Measurements from ENCODE around the gene IGSF21.

The IGSF21 gene

GRCh38 chr1:18325136-18325535 is 217.5 kb downstream of the IGSF21 start:
- DNase-seq (ENCODE audit: low read depth, low spot score) = no peak

GRCh38 chr1:18326211-18326897 is 218.8 kb downstream of the IGSF21 start:
- no peak for DNase-seq (ENCODE audit: low read depth, low spot score)

GRCh38 chr1:18327650-18328049 is 220.1 kb downstream of the IGSF21 start:
- no peak for DNase-seq (ENCODE audit: low read depth, low spot score)

- DNase-seq (ENCODE audit: low read depth, low spot score) = no peak
Measured at GRCh38 chr1:18328803-18329202, 221.2 kb downstream of the IGSF21 start.

GRCh38 chr1:18329469-18330253 is 222.1 kb downstream of the IGSF21 start:
- no peak for DNase-seq (ENCODE audit: low read depth, low spot score)

- no peak for DNase-seq (ENCODE audit: low read depth, low spot score)
Measured at GRCh38 chr1:18332576-18332975, 225.0 kb downstream of the IGSF21 start.

- DNase-seq (ENCODE audit: low read depth, low spot score) = no peak
Measured at GRCh38 chr1:18333220-18333619, 225.6 kb downstream of the IGSF21 start.

GRCh38 chr1:18336801-18337200 is 229.2 kb downstream of the IGSF21 start:
- no peak for DNase-seq (ENCODE audit: low read depth, low spot score)

- no peak for DNase-seq (ENCODE audit: low read depth, low spot score)
Measured at GRCh38 chr1:18337757-18338156, 230.2 kb downstream of the IGSF21 start.

GRCh38 chr1:18339161-18339560 is 231.6 kb downstream of the IGSF21 start:
- DNase-seq (ENCODE audit: low read depth, low spot score) = no peak

- DNase-seq (ENCODE audit: low read depth, low spot score) = no peak
Measured at GRCh38 chr1:18340158-18340764, 232.7 kb downstream of the IGSF21 start.

- DNase-seq (ENCODE audit: low read depth, low spot score) = no peak
Measured at GRCh38 chr1:18340787-18341186, 233.2 kb downstream of the IGSF21 start.

- DNase-seq (ENCODE audit: low read depth, low spot score) = no peak
Measured at GRCh38 chr1:18341291-18342069, 233.9 kb downstream of the IGSF21 start.

- no peak for DNase-seq (ENCODE audit: low read depth, low spot score)
Measured at GRCh38 chr1:18342744-18343143, 235.1 kb downstream of the IGSF21 start.

GRCh38 chr1:18343581-18343980 is 236.0 kb downstream of the IGSF21 start:
- DNase-seq (ENCODE audit: low read depth, low spot score) = no peak

- no peak for DNase-seq (ENCODE audit: low read depth, low spot score)
Measured at GRCh38 chr1:18344755-18345154, 237.2 kb downstream of the IGSF21 start.

GRCh38 chr1:18347559-18347958 is 240.0 kb downstream of the IGSF21 start:
- DNase-seq (ENCODE audit: low read depth, low spot score) = no peak

GRCh38 chr1:18348354-18348753 is 240.8 kb downstream of the IGSF21 start:
- DNase-seq (ENCODE audit: low read depth, low spot score) = no peak

- no peak for DNase-seq (ENCODE audit: low read depth, low spot score)
Measured at GRCh38 chr1:18350747-18351146, 243.1 kb downstream of the IGSF21 start.

- DNase-seq (ENCODE audit: low read depth, low spot score) = no peak
Measured at GRCh38 chr1:18351735-18352134, 244.1 kb downstream of the IGSF21 start.

GRCh38 chr1:18352636-18353265 is 245.2 kb downstream of the IGSF21 start:
- no peak for DNase-seq (ENCODE audit: low read depth, low spot score)
